HG03457 (cell line): ENCODE results near the gene HTR5A.

ENCODE experiments used
- ATAC-seq: cut with Tn5 transposase; IDR thresholded peaks from one replicate; pipeline ENCODE4 v1.9.1; 2021; ENCODE audit warnings: moderate number of reproducible peaks; ENCODE audit not compliant: unreplicated experiment

Gene HTR5A

GRCh38 chr7:155136619-155137243 is 66.6 kb downstream of the HTR5A start:
- ATAC-seq, result no peak
